ENCODE results near the gene ID2. TPM values are rescaled to one million over a fixed set of nuclear protein-coding genes. Genes with fewer than 3 reads are reported as not detected.

ID2 gene
- 100 to 1,000 TPM; 126 to 134 TPM for total RNA-seq

DNA sequence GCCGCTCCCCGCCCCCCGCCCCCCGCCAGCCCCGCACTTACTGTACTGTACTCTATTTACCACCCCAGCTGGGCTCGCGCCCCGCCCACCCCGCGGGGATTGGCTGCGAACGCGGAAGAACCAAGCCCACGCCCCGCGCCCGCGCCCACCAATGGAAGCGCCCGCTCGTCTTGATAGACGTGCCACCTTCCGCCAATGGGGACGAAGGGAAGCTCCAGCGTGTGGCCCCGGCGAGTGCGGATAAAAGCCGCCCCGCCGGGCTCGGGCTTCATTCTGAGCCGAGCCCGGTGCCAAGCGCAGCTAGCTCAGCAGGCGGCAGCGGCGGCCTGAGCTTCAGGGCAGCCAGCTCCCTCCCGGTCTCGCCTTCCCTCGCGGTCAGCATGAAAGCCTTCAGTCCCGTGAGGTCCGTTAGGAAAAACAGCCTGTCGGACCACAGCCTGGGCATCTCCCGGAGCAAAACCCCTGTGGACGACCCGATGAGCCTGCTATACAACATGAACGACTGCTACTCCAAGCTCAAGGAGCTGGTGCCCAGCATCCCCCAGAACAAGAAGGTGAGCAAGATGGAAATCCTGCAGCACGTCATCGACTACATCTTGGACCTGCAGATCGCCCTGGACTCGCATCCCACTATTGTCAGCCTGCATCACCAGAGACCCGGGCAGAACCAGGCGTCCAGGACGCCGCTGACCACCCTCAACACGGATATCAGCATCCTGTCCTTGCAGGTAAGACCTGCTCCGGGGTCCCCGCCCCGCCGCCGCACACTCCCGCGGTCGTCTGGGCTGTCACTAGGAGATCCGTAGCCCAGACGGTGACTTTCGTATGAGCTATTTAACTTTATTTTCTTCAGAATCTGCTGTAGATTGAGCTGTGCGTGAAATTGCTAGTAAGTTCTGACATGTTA is at the start of gene ID2:
Gene ID2, plus strand, starts transcription at position 271 of the 907 bp plus-strand sequence. Its CDS starts 110 bp downstream, at position 381.
- Mint-ChIP-seq H3K4me1 (peaks cover 49% of the 10 kb centered on the region), H3K27ac (peak within 1 kb of the TSS; percentile 92), H3K9me3 (no peaks in the 10 kb centered on the region), H3K4me3 (peak within 1 kb of the TSS; percentile 92), H3K36me3 (ENCODE audit: low read depth) (peaks cover 22% of the 10 kb centered on the region), H3K27me3 (peaks cover 11% of the 10 kb centered on the region)
- ChIA-PET CTCF (interaction anchor here (0.7 to 2.4 kb wide), 8 partner anchors 11 to 1230 kb away, joined by 3 to 12 read pairs (median 3); no protein-coding TSS in a partner anchor), POLR2A (interaction anchor here (0.6 to 1.8 kb wide), 7 partner anchors 105 to 1724 kb away, joined by 3 to 17 read pairs (median 3); no protein-coding TSS in a partner anchor)
- peak; percentile 99 for DNase-seq

- no peaks in the 10 kb centered on the region for H3K27me3 Mint-ChIP-seq
- no peak overlapping the region for H3K27ac Mint-ChIP-seq
- ChIA-PET CTCF (interaction anchor here (1.8 kb wide), 1 partner anchor 10 kb away, joined by 3 read pairs; no protein-coding TSS in a partner anchor), POLR2A (no interaction called here)
- H3K36me3 Mint-ChIP-seq (ENCODE audit: low read depth): no peaks in the 10 kb centered on the region
- peaks cover 6% of the 10 kb centered on the region for H3K4me1 Mint-ChIP-seq
- no peak for DNase-seq
- H3K9me3 Mint-ChIP-seq: no peaks in the 10 kb centered on the region
- no peak overlapping the region for H3K4me3 Mint-ChIP-seq
These were observed 49.1 kb upstream of the ID2 start for GRCh38 chr2:8632755-8633154.

DNA sequence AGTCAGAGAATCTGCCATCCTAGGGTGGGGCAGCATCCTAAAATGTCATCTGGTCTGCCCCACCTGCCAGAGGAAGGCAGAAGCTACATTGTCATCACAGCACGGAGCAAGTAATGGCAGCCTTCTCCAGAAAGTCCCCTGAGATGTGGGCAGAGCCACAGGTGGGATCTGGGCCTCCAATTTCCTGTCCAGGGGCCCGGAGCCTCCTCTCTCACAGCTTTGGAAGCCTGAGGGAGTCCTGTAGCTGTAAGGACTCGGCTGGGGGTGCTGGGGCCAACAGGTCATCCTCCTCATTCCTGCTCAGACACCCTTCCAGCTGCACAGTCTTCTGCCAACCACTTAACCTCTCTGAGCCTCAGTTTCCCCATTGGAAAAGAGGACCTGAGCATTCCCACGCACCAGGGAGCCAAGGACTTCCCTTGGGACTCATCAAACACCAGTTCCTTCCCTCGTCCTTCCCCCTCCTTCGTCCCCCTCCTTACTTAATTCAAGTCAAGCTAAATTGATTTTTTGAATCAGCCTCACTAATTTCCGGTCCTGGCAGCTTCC is 48.6 kb upstream of the ID2 start:
- Mint-ChIP-seq H3K27me3 (no peaks in the 10 kb centered on the region), H3K9me3 (no peaks in the 10 kb centered on the region), H3K27ac (no peak overlapping the region), H3K36me3 (ENCODE audit: low read depth) (no peaks in the 10 kb centered on the region), H3K4me3 (no peak overlapping the region), H3K4me1 (peaks cover 6% of the 10 kb centered on the region)
- no peak for DNase-seq
- ChIA-PET POLR2A (no interaction called here), CTCF (interaction anchor here (1.8 kb wide), 1 partner anchor 9 kb away, joined by 3 read pairs; no protein-coding TSS in a partner anchor)

DNA sequence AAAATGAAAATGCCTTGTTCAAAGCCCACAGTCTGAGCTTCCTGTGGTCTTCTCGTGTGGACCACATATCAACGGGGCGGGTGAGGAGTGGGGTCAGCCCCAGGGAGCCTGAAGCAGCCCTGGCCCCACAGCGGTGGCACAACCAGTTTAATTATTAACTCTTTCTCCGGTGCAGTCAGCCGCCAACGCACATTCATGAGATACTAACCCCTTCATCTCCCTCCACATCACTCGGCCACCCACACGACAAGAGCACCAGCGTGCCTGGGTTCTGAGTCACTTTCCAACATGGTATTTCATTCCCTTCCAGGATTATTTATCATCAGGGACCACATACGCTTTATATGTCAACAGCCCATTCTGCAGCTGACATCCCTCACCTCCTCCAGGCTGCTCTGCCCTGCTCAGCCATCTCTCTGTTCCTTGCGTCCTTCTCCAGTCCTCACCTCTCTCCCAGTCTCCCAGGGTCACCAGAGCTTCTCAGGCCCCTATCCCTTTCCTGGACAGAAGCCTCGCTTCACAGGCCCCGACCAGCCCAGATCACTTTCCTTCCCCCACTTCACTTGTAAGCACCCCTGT is 48.0 kb upstream of the ID2 start:
- Mint-ChIP-seq H3K9me3 (no peaks in the 10 kb centered on the region), H3K27me3 (no peaks in the 10 kb centered on the region), H3K36me3 (ENCODE audit: low read depth) (no peaks in the 10 kb centered on the region), H3K27ac (no peak overlapping the region), H3K4me3 (no peak overlapping the region), H3K4me1 (peaks cover 6% of the 10 kb centered on the region)
- POLR2A ChIA-PET: no interaction called here
- DNase-seq: no peak
- CTCF ChIA-PET: no interaction called here

GRCh38 chr2:8634466-8635172 is 47.2 kb upstream of the ID2 start:
- no peaks in the 10 kb centered on the region for H3K36me3 Mint-ChIP-seq (ENCODE audit: low read depth)
- H3K4me1 Mint-ChIP-seq: peaks cover 6% of the 10 kb centered on the region
- H3K27ac Mint-ChIP-seq: no peak overlapping the region
- H3K27me3 Mint-ChIP-seq: no peaks in the 10 kb centered on the region
- H3K9me3 Mint-ChIP-seq: no peaks in the 10 kb centered on the region
- no peak for DNase-seq
- ChIA-PET POLR2A (no interaction called here), CTCF (no interaction called here)
- no peak overlapping the region for H3K4me3 Mint-ChIP-seq

GRCh38 chr2:8636041-8636491 is 45.8 kb upstream of the ID2 start:
- no peak overlapping the region for H3K27ac Mint-ChIP-seq
- CTCF ChIA-PET: interaction anchor here (0.6 to 0.7 kb wide), 2 partner anchors 215 to 1236 kb away, joined by 3 read pairs; no protein-coding TSS in a partner anchor
- H3K4me3 Mint-ChIP-seq: no peak overlapping the region
- H3K36me3 Mint-ChIP-seq (ENCODE audit: low read depth): no peaks in the 10 kb centered on the region
- no peaks in the 10 kb centered on the region for H3K9me3 Mint-ChIP-seq
- POLR2A ChIA-PET: no interaction called here
- no peak for DNase-seq
- no peaks in the 10 kb centered on the region for H3K27me3 Mint-ChIP-seq
- peaks cover 6% of the 10 kb centered on the region for H3K4me1 Mint-ChIP-seq

DNA sequence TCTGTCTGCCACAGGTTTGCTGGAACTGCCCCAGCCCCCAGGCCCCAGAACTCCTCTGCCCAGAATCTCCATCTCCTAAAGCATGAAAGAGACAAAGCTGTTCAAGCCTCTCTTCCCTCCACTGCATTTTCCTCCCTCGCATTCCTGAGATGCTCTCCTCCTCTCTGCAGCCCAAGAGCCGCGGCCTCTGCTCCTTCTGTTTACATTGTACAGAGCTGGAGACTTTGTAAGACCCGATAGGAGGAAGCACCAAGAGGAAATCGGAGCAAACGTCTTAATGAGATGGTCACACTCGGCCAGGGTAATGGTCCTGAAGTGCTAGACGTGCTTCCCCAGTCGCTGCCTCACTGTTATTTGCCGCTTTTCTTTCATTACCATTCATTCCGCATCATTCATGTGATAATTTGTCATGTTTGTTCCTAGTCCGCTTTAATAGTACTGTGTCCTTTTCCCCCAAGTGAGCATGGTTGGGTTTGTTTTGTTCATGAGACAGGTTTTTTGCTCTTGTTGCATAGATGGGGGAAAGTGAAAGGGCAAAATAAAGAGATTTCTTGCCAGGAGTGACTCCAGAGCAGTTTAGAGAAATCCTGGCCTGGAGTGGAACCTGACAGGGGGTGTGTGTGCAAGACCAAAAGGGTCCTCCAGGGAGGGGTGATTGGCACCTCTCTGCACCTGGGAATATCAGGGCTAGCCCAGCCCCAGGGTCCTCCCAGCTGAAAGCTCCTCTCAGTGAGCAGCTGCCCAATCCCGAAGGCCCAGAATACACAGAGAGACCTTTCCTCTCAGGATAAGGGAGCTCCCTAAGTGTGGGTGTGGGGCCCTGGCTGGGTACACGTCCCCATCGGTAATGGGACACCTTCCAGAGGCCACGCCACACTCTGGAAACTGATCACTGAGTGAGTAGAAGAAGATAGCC is 44.9 kb upstream of the ID2 start:
- ChIA-PET CTCF (interaction anchor here (1.8 kb wide), 1 partner anchor 22 kb away, joined by 5 read pairs; no protein-coding TSS in a partner anchor), POLR2A (no interaction called here)

GRCh38 chr2:8638327-8638726 is 43.5 kb upstream of the ID2 start:
- DNase-seq: no peak
- no peaks in the 10 kb centered on the region for H3K27me3 Mint-ChIP-seq
- H3K27ac Mint-ChIP-seq: no peak overlapping the region
- ChIA-PET POLR2A (no interaction called here), CTCF (interaction anchor here (0.6 to 1.8 kb wide), 6 partner anchors 10 to 1151 kb away, joined by 3 to 5 read pairs (median 3); no protein-coding TSS in a partner anchor)
- no peak overlapping the region for H3K4me3 Mint-ChIP-seq
- no peaks in the 10 kb centered on the region for H3K36me3 Mint-ChIP-seq (ENCODE audit: low read depth)
- H3K9me3 Mint-ChIP-seq: no peaks in the 10 kb centered on the region
- H3K4me1 Mint-ChIP-seq: no peaks in the 10 kb centered on the region

More for the DNA sequence above, 44.9 kb upstream of the ID2 start:
- no peaks in the 10 kb centered on the region for H3K27me3 Mint-ChIP-seq
- no peak overlapping the region for H3K27ac Mint-ChIP-seq
- peaks cover 2% of the 10 kb centered on the region for H3K4me1 Mint-ChIP-seq
- DNase-seq: no peak
- H3K4me3 Mint-ChIP-seq: no peak overlapping the region
- no peaks in the 10 kb centered on the region for H3K36me3 Mint-ChIP-seq (ENCODE audit: low read depth)
- no peaks in the 10 kb centered on the region for H3K9me3 Mint-ChIP-seq

- Mint-ChIP-seq H3K4me3 (no peak overlapping the region), H3K27me3 (no peaks in the 10 kb centered on the region), H3K27ac (no peak overlapping the region), H3K9me3 (no peaks in the 10 kb centered on the region), H3K4me1 (peaks cover 2% of the 10 kb centered on the region), H3K36me3 (ENCODE audit: low read depth) (no peaks in the 10 kb centered on the region)
- POLR2A ChIA-PET: interaction anchor here (0.5 kb wide), 1 partner anchor 1504 kb away, joined by 3 read pairs; no protein-coding TSS in a partner anchor
- CTCF ChIA-PET: interaction anchor here (0.6 to 1.5 kb wide), 4 partner anchors 34 to 1152 kb away, joined by 3 to 4 read pairs (median 3); no protein-coding TSS in a partner anchor
- no peak for DNase-seq
These were observed 42.7 kb upstream of the ID2 start for GRCh38 chr2:8639122-8639635.

DNA sequence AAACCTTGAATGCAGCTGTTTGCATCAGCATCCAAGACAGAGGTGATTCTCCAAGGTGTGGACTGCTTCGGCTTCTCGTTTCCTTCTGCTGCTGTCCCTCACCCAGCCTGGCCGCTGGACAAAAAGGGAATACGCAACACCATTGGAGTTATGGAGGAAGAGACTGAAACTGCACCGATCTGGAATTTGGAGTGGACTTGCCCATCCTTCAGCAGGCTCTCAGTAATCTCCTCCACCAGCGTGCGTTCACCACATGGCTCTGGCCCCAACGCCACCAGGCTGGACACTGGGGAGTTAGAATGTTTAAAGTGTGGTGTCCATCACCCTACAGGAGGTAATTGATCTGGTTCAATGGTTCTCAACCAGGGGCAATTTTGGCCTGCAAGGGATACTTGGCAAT is 41.4 kb upstream of the ID2 start:
- DNase-seq: no peak
- H3K27me3 Mint-ChIP-seq: no peaks in the 10 kb centered on the region
- no peaks in the 10 kb centered on the region for H3K36me3 Mint-ChIP-seq (ENCODE audit: low read depth)
- H3K9me3 Mint-ChIP-seq: no peaks in the 10 kb centered on the region
- ChIA-PET CTCF (interaction anchor here (0.6 to 1.3 kb wide), 2 partner anchors 49 to 377 kb away, joined by 3 read pairs; no protein-coding TSS in a partner anchor), POLR2A (no interaction called here)
- no peak overlapping the region for H3K4me3 Mint-ChIP-seq
- H3K27ac Mint-ChIP-seq: no peak overlapping the region
- H3K4me1 Mint-ChIP-seq: peaks cover 5% of the 10 kb centered on the region

DNA sequence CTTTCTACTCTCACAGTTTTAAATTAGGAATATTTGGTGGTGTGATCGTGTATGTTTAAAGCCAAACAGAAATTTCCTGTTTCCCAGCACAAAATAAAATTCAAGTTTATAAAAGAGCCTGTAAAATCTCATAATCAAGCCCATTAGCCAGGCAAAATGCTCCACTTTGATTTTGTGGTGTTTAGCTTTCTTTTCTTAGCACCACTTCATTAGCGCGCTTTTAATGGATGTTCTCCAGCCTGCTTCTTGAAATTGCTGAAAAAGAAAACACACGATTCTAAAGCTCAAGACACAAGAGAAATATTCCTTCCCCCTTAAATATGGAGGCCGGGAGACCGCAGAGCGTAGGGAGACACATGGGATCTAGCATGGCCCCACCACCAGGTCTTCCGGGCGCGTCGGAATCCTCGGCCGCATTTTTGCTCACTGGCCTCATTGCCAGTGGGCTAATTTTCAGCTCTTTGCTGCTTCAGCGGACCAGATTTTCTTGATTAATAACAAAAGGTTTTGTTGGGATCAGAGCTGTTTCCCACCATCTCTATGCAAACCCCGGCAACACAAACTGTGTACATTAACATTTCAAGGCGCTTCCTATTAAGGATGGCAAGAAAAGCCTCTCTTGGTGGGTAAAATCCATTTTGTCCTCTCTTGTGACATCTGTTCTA is 40.4 kb upstream of the ID2 start:
- H3K4me3 Mint-ChIP-seq: no peak overlapping the region

More for the DNA sequence above, 40.4 kb upstream of the ID2 start:
- no peak for DNase-seq
- ChIA-PET CTCF (interaction anchor here (0.6 to 0.9 kb wide), 2 partner anchors 12 to 74 kb away, joined by 3 read pairs; no protein-coding TSS in a partner anchor), POLR2A (no interaction called here)
- no peaks in the 10 kb centered on the region for H3K36me3 Mint-ChIP-seq (ENCODE audit: low read depth)
- H3K27me3 Mint-ChIP-seq: no peaks in the 10 kb centered on the region
- peaks cover 4% of the 10 kb centered on the region for H3K9me3 Mint-ChIP-seq
- H3K27ac Mint-ChIP-seq: no peak overlapping the region
- H3K4me1 Mint-ChIP-seq: peaks cover 5% of the 10 kb centered on the region
